CD8-positive, alpha-beta memory T cell (primary cell): ENCODE measurements around the gene MYL1. TPM values are rescaled to one million over a fixed set of nuclear protein-coding genes. Genes with fewer than 3 reads are reported as not detected.

ENCODE experiments used
- CTCF ChIA-PET: fragments of 350-600 bp; sonication (Branson Sonifier 250); formaldehyde crosslinking; loops from one replicate; lab custom pipeline; 2021; ENCODE audit warnings: antibody characterized with exemption; lab: Charles Lee
- POLR2A ChIA-PET: fragments of 350-600 bp; sonication (Branson Sonifier 250); formaldehyde crosslinking; loops from one replicate; lab custom pipeline; 2021; ENCODE audit warnings: antibody characterized with exemption; lab: Charles Lee
- DNase-seq, 5 donors: peaks; one replicate each; pipeline versions ENCODE4 v3.0.0 to v3.0.0-alpha.2; 2020 to 2022; ENCODE audit warnings: mixed read lengths in 1 of 5
- H3K27ac ChIP-seq: one replicate; pipeline ENCODE4 v1.7.0; 2013; ENCODE audit warnings: low read depth, mild to moderate bottlenecking, low read length, moderate library complexity
- H3K27me3 ChIP-seq: 2 replicates; pipeline ENCODE4 v1.7.0; 2013; ENCODE audit warnings: low read length, mild to moderate bottlenecking; ENCODE audit not compliant: insufficient read depth, poor library complexity, severe bottlenecking
- H3K36me3 ChIP-seq: 2 replicates; pipeline ENCODE4 v1.7.0; 2013; ENCODE audit warnings: mild to moderate bottlenecking, low read length, moderate library complexity; ENCODE audit not compliant: insufficient read depth
- H3K4me1 ChIP-seq: 2 replicates; pipeline ENCODE4 v1.7.0; 2013; ENCODE audit warnings: mild to moderate bottlenecking, low read length, moderate library complexity; ENCODE audit not compliant: insufficient read depth
- H3K4me3 ChIP-seq: 2 replicates; pipeline ENCODE4 v1.7.0; 2013; ENCODE audit warnings: mild to moderate bottlenecking, low read length
- H3K9me3 ChIP-seq: 2 replicates; pipeline ENCODE4 v1.7.0; 2013; ENCODE audit warnings: mild to moderate bottlenecking, low read length
- H3K27ac Mint-ChIP-seq, 8 donors: one replicate each; pipeline ENCODE4 v1.8.0; 2020 to 2021; ENCODE audit warnings: mixed read lengths in 8 of 8, mild to moderate bottlenecking in 6 of 8, inconsistent platforms in 3 of 8, moderate library complexity in 3 of 8
- H3K27me3 Mint-ChIP-seq, 2 donors: one replicate each; pipeline ENCODE4 v1.8.0; 2020 to 2021; ENCODE audit warnings: mixed read lengths in 2 of 2, mild to moderate bottlenecking in 1 of 2, moderate library complexity in 1 of 2
- H3K36me3 Mint-ChIP-seq, 3 donors: one replicate each; pipeline ENCODE4 v1.8.0; 2020 to 2021; ENCODE audit warnings: mixed read lengths in 3 of 3, inconsistent platforms in 1 of 3, mild to moderate bottlenecking in 1 of 3
- H3K4me1 Mint-ChIP-seq, 3 donors: one replicate each; pipeline ENCODE4 v1.8.0; 2020 to 2021; ENCODE audit warnings: mixed read lengths in 3 of 3, inconsistent platforms in 1 of 3, mild to moderate bottlenecking in 1 of 3
- H3K4me3 Mint-ChIP-seq, 7 donors: one replicate each; pipeline ENCODE4 v1.8.0; 2020 to 2021; ENCODE audit warnings: mixed read lengths in 7 of 7, mild to moderate bottlenecking in 6 of 7, moderate library complexity in 4 of 7, inconsistent platforms in 2 of 7
- H3K9me3 Mint-ChIP-seq, 5 donors: one replicate each; pipeline ENCODE4 v1.8.0; 2020 to 2022; ENCODE audit warnings: mixed read lengths in 5 of 5, mild to moderate bottlenecking in 3 of 5, moderate library complexity in 2 of 5, inconsistent platforms in 1 of 5
- polyA plus RNA-seq: library from polyadenylated mRNA; unstranded; fragments of 300-500 nt; fragmentation: Illumina TruSeq; gene quantifications from one replicate; pipeline ENCODE4 v1.2.3, GENCODE V29; 2021
- total RNA-seq, 2 experiments: library from RNA; stranded (reverse); gene quantifications; one replicate each; pipeline ENCODE4 v1.2.3, GENCODE V29; 2021

The MYL1 gene
- total RNA-seq: not detected
- polyA plus RNA-seq: not detected

DNA sequence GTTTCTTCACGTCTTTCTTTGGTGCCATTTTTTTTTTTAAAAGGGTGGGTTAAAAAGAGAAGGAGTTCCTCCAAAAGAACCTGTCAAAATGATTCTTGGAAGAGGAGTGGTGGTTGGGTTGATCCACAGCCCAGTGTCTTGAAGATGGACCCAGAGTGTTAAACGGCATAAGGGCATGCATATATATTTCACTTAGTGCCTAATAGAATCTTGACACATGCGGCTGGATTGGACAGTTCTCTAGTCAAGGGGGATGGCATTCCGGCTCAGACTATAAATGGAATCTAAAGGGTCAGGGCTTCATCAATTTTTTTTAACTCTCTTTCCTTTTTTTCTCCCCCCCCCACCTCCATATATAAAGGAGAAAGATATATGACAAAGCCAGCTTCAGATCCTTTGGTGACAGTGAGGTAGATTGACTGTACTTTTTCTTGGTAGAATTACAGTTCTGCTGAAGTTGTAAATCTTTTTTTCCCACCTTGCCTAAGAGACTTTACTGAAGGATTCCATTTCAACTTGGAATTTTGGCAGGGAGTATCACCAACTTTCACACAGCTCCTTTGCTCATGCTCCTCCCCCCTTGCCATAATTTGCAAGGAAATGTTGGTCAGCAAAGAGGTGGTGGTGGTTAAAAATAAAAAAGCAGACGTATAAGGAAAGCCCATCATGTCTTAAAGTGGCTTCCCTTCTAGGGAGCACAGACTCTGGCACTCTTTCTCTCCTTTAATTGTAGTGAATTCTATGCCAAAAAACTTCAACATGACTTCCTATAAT lies at the start of gene MYL1:
MYL1 (minus strand) TSS at position 160 of the 774 bp plus-strand sequence; CDS start at position 28, 132 bp downstream.
- H3K36me3 Mint-ChIP-seq: no peaks in the 10 kb centered on the region
- CTCF ChIA-PET: no interaction called here
- POLR2A ChIA-PET: no interaction called here

DNA sequence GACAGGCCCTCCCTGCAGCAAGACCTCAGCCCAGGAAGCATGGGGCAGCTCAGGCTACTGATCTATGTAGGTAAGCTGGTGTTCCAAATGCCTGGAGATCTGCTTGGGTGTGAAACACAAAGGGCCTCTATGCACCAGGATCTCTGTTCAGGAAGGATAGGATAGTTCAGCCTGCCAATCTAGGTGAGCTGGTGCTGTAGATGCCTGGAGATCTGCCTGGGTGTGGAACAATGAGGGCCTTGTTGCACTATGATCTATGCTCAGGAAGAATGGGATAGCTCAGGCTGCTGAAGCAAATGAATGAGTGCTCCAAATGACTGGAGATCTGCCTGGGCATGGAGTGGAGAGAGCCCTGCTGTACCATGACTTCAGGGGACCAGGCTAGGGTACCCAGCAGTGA lies 48.9 kb upstream of the MYL1 start:
- DNase-seq: no peak
- H3K4me1 ChIP-seq: no peaks in the 10 kb centered on the region
- H3K9me3 ChIP-seq: no peaks in the 10 kb centered on the region
- no peaks in the 10 kb centered on the region for H3K36me3 ChIP-seq
- Mint-ChIP-seq H3K36me3 (no peaks in the 10 kb centered on the region), H3K4me3 (no peak overlapping the region), H3K4me1 (no peaks in the 10 kb centered on the region), H3K27ac (no peak overlapping the region), H3K27me3 (peaks cover 0 to 5% of the 10 kb centered on the region in 2 donors), H3K9me3 (peaks cover 0 to 2% (median 0%) of the 10 kb centered on the region in 5 donors)
- H3K4me3 ChIP-seq: no peak overlapping the region
- ChIA-PET POLR2A (no interaction called here), CTCF (no interaction called here)
- H3K27me3 ChIP-seq: no peaks in the 10 kb centered on the region
- no peak overlapping the region for H3K27ac ChIP-seq

More for the DNA sequence above, at the start of gene MYL1:
- Histone ChIP-seq H3K36me3 (no peaks in the 10 kb centered on the region), H3K4me3 (no peak within 1 kb of the TSS), H3K4me1 (no peaks in the 10 kb centered on the region), H3K9me3 (no peaks in the 10 kb centered on the region), H3K27ac (no peak within 1 kb of the TSS), H3K27me3 (no peaks in the 10 kb centered on the region)
- Mint-ChIP-seq H3K4me1 (no peaks in the 10 kb centered on the region), H3K9me3 (no peaks in the 10 kb centered on the region), H3K27me3 (peaks cover 1 to 4% of the 10 kb centered on the region in 2 donors), H3K27ac (no peak within 1 kb of the TSS), H3K4me3 (no peak within 1 kb of the TSS)
- no peak for DNase-seq

DNA sequence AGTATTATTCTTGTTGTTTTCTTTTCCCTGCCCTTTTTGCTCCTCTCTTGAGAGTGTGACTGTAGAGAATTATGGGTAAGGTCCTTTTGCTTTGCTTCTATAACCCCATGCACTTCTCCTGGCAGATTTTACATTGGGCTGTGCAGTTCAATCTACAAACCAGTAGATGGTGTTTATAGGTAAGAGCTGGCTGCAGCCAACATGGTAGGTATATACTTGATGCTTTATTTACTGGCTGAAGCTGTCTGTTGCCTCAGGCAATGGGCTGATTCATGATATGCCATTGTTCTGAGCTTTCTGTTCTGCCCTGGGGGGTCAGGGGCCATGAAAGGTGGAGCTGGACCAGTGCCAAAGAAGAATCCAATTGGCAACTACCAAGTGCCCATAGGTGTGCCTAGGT lies 48.3 kb upstream of the MYL1 start:
- Mint-ChIP-seq H3K9me3 (peaks cover 0 to 2% (median 0%) of the 10 kb centered on the region in 5 donors), H3K4me1 (no peaks in the 10 kb centered on the region), H3K4me3 (no peak overlapping the region), H3K27me3 (peaks cover 0 to 5% of the 10 kb centered on the region in 2 donors), H3K36me3 (no peaks in the 10 kb centered on the region), H3K27ac (no peak overlapping the region)
- no peak overlapping the region for H3K4me3 ChIP-seq
- ChIA-PET CTCF (no interaction called here), POLR2A (no interaction called here)
- H3K27me3 ChIP-seq: no peaks in the 10 kb centered on the region
- no peak for DNase-seq
- H3K36me3 ChIP-seq: no peaks in the 10 kb centered on the region
- no peak overlapping the region for H3K27ac ChIP-seq
- no peaks in the 10 kb centered on the region for H3K4me1 ChIP-seq
- H3K9me3 ChIP-seq: no peaks in the 10 kb centered on the region

DNA sequence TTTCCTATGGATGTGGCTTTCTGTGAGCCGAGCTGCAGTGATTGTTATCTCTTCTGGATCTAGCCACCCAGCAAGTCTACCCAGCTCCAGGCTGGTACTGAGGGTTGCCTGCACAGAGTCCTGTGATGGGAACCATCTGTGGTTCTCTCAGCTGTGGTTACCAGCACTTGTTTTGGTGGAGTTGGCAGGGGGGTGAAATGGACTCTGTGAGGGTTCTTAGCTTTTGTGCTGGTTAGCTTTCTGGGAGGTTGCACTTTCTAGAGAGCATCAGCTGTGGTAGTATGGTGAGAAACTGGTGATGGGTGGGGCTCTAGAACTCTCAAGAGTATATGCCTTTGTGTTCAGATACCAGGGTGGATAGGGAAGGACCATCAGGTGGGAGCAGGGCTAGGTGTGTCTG lies 45.4 kb upstream of the MYL1 start:
- Mint-ChIP-seq H3K27ac (no peak overlapping the region), H3K4me1 (no peaks in the 10 kb centered on the region), H3K9me3 (peaks cover 0 to 2% (median 0%) of the 10 kb centered on the region in 5 donors), H3K4me3 (peak overlapping the region in 1 of 7 donors; percentile 14), H3K36me3 (no peaks in the 10 kb centered on the region), H3K27me3 (peaks cover 2 to 5% of the 10 kb centered on the region in 2 donors)
- ChIA-PET POLR2A (no interaction called here), CTCF (no interaction called here)
- Histone ChIP-seq H3K4me1 (no peaks in the 10 kb centered on the region), H3K9me3 (no peaks in the 10 kb centered on the region), H3K36me3 (no peaks in the 10 kb centered on the region), H3K27me3 (no peaks in the 10 kb centered on the region), H3K4me3 (no peak overlapping the region), H3K27ac (no peak overlapping the region)
- DNase-seq: no peak

DNA sequence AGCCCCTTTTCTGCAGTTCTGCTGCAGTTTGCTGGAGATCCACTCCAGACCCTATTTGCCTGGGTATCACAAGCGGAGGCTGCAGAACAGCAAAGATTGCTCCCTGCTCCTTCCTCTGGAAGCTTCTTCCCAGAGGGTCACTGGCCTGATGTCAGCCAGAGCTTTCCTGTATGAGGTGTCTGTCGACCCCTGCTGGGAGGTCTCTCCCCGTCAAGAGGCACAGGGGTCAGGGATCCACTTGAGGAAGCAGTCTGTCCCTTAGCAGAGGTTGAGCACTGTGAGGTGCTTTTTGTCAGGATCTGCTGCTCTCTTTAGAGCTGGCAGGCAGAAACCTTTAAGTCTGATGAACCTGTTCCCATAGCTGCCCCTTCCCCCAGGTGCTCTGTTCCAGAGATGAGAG lies 42.0 kb upstream of the MYL1 start:
- POLR2A ChIA-PET: no interaction called here
- Histone ChIP-seq H3K4me3 (no peak overlapping the region), H3K27ac (no peak overlapping the region), H3K27me3 (no peaks in the 10 kb centered on the region), H3K4me1 (no peaks in the 10 kb centered on the region), H3K36me3 (no peaks in the 10 kb centered on the region), H3K9me3 (no peaks in the 10 kb centered on the region)
- no peak overlapping the region for H3K4me3 Mint-ChIP-seq
- no peaks in the 10 kb centered on the region for H3K36me3 Mint-ChIP-seq
- no peak overlapping the region for H3K27ac Mint-ChIP-seq
- peaks cover 0 to 2% (median 2%) of the 10 kb centered on the region in 5 donors for H3K9me3 Mint-ChIP-seq
- H3K27me3 Mint-ChIP-seq: peaks cover 2 to 3% of the 10 kb centered on the region in 2 donors
- no peak for DNase-seq
- CTCF ChIA-PET: no interaction called here
- H3K4me1 Mint-ChIP-seq: no peaks in the 10 kb centered on the region

DNA sequence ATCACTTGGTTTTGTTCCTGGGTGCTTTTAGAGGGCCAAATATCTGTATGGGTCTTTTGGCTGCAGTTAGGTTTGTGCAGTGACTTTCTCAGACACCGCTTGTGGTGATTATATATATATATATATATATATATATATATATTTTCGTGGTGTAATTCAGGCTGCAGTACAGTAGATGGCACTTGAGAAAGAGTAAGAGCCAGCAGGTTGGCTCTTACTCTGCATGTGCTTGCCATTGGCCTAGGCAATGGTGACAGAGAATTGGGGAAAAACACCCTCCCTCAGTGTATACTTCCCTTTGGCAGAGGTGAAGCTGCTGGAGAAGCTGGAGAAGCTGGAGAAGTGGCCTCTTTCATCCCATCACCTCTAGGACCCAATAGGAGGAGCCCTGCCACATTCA lies 22.2 kb upstream of the MYL1 start:
- Mint-ChIP-seq H3K4me1 (no peaks in the 10 kb centered on the region), H3K4me3 (no peak overlapping the region), H3K27ac (no peak overlapping the region), H3K36me3 (no peaks in the 10 kb centered on the region), H3K27me3 (peaks cover 0 to 6% of the 10 kb centered on the region in 2 donors), H3K9me3 (peaks cover 0 to 8% (median 4%) of the 10 kb centered on the region in 5 donors)
- Histone ChIP-seq H3K36me3 (no peaks in the 10 kb centered on the region), H3K27me3 (no peaks in the 10 kb centered on the region), H3K9me3 (no peaks in the 10 kb centered on the region), H3K4me1 (no peaks in the 10 kb centered on the region), H3K27ac (no peak overlapping the region), H3K4me3 (no peak overlapping the region)
- DNase-seq: no peak
- CTCF ChIA-PET: no interaction called here
- POLR2A ChIA-PET: no interaction called here

DNA sequence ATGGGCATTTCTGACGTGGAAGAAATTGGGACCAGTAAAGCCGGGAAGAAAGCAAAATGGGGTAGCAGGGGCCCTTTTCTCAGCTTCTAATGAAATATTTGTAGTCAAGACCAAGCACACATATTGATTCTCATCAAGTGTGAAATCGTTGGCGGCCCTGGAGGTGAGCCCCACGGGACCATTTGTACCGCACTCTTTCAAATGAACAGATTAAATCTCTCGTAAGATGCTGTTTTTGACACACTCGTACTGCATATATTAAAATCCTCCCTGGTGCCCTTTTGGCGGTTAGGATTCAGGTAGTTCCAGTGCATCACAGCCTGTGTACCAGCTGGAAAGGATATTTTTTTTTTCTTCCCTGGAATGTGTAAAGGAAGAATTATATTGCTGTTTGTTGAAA lies 9.9 kb upstream of the MYL1 start:
- POLR2A ChIA-PET: no interaction called here

DNA sequence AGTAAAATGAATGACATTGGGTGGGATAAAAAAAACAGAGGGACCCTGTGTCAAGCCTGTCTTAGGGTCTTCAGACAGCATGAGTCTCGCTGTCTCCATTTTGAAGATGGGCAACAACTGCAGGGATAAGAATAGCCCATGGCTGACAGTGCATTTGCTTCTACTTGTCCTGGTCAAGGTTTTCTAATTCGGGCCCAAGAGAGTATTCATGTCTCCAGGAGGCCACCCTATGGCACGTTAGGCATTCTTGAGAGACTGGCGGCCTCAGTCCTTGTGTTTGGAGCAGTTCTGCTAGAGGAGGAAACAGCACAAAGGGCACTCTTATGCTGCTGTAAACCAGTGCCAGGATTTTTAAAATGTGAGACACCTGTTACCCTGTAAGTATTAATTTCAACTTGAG lies 9.5 kb upstream of the MYL1 start:
- H3K27ac Mint-ChIP-seq: no peak overlapping the region
- Histone ChIP-seq H3K4me3 (no peak overlapping the region), H3K9me3 (no peaks in the 10 kb centered on the region), H3K27ac (no peak overlapping the region), H3K27me3 (no peaks in the 10 kb centered on the region), H3K36me3 (no peaks in the 10 kb centered on the region), H3K4me1 (no peaks in the 10 kb centered on the region)
- H3K4me3 Mint-ChIP-seq: no peak overlapping the region
- POLR2A ChIA-PET: no interaction called here
- no peaks in the 10 kb centered on the region for H3K36me3 Mint-ChIP-seq
- peaks cover 0 to 6% (median 0%) of the 10 kb centered on the region in 5 donors for H3K9me3 Mint-ChIP-seq
- DNase-seq: no peak
- H3K27me3 Mint-ChIP-seq: no peaks in the 10 kb centered on the region
- H3K4me1 Mint-ChIP-seq: no peaks in the 10 kb centered on the region
- CTCF ChIA-PET: no interaction called here

More for the DNA sequence above, 9.9 kb upstream of the MYL1 start:
- CTCF ChIA-PET: no interaction called here
- no peak overlapping the region for H3K4me3 Mint-ChIP-seq
- Histone ChIP-seq H3K4me1 (no peaks in the 10 kb centered on the region), H3K27ac (no peak overlapping the region), H3K27me3 (no peaks in the 10 kb centered on the region), H3K9me3 (no peaks in the 10 kb centered on the region), H3K36me3 (no peaks in the 10 kb centered on the region), H3K4me3 (no peak overlapping the region)
- H3K36me3 Mint-ChIP-seq: no peaks in the 10 kb centered on the region
- H3K4me1 Mint-ChIP-seq: no peaks in the 10 kb centered on the region
- peaks cover 0 to 6% (median 0%) of the 10 kb centered on the region in 5 donors for H3K9me3 Mint-ChIP-seq
- DNase-seq: no peak
- no peaks in the 10 kb centered on the region for H3K27me3 Mint-ChIP-seq
- H3K27ac Mint-ChIP-seq: no peak overlapping the region
